ENCODE data around the gene CPN2.
A peak's percentile ranks its signal among the peaks of the same experiment; 100 is the strongest.

The CPN2 gene

GRCh38 chr3:194344012-194344411 is 7.1 kb downstream of the CPN2 start:
- ATAC-seq, result peak; percentile 88
- TF ChIP-seq RARB (CRISPR knock-in tag; IDR thresholded peaks at IDR 0.05) (no peak), ZC3H10 (CRISPR knock-in tag; IDR thresholded peaks at IDR 0.05) (no peak), SNAI2 (CRISPR knock-in tag; IDR thresholded peaks at IDR 0.05) (no peak), OSR1 (CRISPR knock-in tag; IDR thresholded peaks at IDR 0.05) (no peak), PPARA (CRISPR knock-in tag; IDR thresholded peaks at IDR 0.05; ENCODE audit: borderline replicate concordance) (no peak), BACH2 (CRISPR knock-in tag; IDR thresholded peaks at IDR 0.05; ENCODE audit: borderline replicate concordance) (no peak), ZFP3 (CRISPR knock-in tag; IDR thresholded peaks at IDR 0.05) (no peak)
- TF ChIP-seq, protein P1, sequence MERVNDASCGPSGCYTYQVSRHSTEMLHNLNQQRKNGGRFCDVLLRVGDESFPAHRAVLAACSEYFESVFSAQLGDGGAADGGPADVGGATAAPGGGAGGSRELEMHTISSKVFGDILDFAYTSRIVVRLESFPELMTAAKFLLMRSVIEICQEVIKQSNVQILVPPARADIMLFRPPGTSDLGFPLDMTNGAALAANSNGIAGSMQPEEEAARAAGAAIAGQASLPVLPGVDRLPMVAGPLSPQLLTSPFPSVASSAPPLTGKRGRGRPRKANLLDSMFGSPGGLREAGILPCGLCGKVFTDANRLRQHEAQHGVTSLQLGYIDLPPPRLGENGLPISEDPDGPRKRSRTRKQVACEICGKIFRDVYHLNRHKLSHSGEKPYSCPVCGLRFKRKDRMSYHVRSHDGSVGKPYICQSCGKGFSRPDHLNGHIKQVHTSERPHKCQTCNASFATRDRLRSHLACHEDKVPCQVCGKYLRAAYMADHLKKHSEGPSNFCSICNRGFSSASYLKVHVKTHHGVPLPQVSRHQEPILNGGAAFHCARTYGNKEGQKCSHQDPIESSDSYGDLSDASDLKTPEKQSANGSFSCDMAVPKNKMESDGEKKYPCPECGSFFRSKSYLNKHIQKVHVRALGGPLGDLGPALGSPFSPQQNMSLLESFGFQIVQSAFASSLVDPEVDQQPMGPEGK (CRISPR knock-in tag; IDR thresholded peaks at IDR 0.05; ENCODE audit: borderline replicate concordance), result no peak

GRCh38 chr3:194343561-194343893 is 7.6 kb downstream of the CPN2 start:
- TF ChIP-seq ZC3H10 (CRISPR knock-in tag; IDR thresholded peaks at IDR 0.05) (no peak), GLIS3 (CRISPR knock-in tag; IDR thresholded peaks at IDR 0.05) (no peak), ZNF8 (CRISPR knock-in tag; IDR thresholded peaks at IDR 0.05) (no peak), TCF4 (CRISPR knock-in tag; IDR thresholded peaks at IDR 0.05; ENCODE audit: borderline replicate concordance) (no peak), CSDC2 (CRISPR knock-in tag; IDR thresholded peaks at IDR 0.05) (no peak), ZFP3 (CRISPR knock-in tag; IDR thresholded peaks at IDR 0.05) (no peak), ZNF70 (CRISPR knock-in tag; IDR thresholded peaks at IDR 0.05) (no peak), SNAI2 (CRISPR knock-in tag; IDR thresholded peaks at IDR 0.05) (no peak), TOX (CRISPR knock-in tag; IDR thresholded peaks at IDR 0.05; ENCODE audit: borderline replicate concordance) (no peak), ZFP30 (CRISPR knock-in tag; IDR thresholded peaks at IDR 0.05) (no peak), OSR1 (CRISPR knock-in tag; IDR thresholded peaks at IDR 0.05) (no peak)
- TF ChIP-seq, protein P1 (CRISPR knock-in tag; IDR thresholded peaks at IDR 0.05; ENCODE audit: borderline replicate concordance), result no peak
- no peak for ATAC-seq

DNA sequence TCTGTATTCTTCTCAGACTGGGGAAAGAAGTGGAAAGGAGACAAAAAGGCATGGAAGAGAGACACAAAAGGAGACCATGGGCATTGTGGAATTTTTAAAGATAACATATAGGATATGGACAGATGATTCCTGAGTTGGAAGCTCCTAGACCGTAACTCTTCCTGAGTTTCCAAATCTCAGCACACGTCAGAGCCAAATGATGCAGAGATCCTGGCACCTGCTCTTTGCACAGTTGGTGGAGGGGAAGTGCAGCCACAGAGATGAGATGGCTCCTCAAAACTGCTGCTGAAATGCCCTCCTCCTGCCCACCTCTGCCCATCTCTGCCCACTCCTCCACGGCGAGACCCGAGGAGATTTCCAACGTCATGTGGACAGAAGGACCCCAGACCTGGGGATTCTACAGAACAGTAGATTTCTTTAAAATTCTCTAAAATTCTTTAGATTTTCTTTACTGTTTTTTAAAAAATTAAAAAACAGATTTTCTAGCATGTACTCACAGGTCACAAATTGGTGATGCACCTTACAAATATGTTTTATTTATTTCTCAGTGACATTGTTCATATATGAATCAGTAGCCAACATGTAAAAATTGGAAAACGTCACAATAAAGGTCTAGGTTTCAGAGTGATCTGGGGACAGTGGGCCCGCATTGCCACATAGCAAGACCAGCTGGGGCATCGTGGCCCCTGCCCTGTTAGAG is 8.1 kb downstream of the CPN2 start:
- ATAC-seq, result no peak
- TF ChIP-seq TOX (CRISPR knock-in tag; IDR thresholded peaks at IDR 0.05; ENCODE audit: borderline replicate concordance) (no peak), ZNF8 (CRISPR knock-in tag; IDR thresholded peaks at IDR 0.05) (no peak), BACH2 (CRISPR knock-in tag; IDR thresholded peaks at IDR 0.05; ENCODE audit: borderline replicate concordance) (no peak), ZFP30 (CRISPR knock-in tag; IDR thresholded peaks at IDR 0.05) (no peak), ZFP3 (CRISPR knock-in tag; IDR thresholded peaks at IDR 0.05) (no peak), OSR1 (CRISPR knock-in tag; IDR thresholded peaks at IDR 0.05) (no peak), RARB (CRISPR knock-in tag; IDR thresholded peaks at IDR 0.05) (no peak), TCF4 (CRISPR knock-in tag; IDR thresholded peaks at IDR 0.05; ENCODE audit: borderline replicate concordance) (no peak)
- TF ChIP-seq, protein P2, sequence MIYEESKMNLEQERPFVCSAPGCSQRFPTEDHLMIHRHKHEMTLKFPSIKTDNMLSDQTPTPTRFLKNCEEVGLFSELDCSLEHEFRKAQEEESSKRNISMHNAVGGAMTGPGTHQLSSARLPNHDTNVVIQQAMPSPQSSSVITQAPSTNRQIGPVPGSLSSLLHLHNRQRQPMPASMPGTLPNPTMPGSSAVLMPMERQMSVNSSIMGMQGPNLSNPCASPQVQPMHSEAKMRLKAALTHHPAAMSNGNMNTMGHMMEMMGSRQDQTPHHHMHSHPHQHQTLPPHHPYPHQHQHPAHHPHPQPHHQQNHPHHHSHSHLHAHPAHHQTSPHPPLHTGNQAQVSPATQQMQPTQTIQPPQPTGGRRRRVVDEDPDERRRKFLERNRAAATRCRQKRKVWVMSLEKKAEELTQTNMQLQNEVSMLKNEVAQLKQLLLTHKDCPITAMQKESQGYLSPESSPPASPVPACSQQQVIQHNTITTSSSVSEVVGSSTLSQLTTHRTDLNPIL (CRISPR knock-in tag; IDR thresholded peaks at IDR 0.05; ENCODE audit: low read depth), result no peak
- TF ChIP-seq, protein P3, sequence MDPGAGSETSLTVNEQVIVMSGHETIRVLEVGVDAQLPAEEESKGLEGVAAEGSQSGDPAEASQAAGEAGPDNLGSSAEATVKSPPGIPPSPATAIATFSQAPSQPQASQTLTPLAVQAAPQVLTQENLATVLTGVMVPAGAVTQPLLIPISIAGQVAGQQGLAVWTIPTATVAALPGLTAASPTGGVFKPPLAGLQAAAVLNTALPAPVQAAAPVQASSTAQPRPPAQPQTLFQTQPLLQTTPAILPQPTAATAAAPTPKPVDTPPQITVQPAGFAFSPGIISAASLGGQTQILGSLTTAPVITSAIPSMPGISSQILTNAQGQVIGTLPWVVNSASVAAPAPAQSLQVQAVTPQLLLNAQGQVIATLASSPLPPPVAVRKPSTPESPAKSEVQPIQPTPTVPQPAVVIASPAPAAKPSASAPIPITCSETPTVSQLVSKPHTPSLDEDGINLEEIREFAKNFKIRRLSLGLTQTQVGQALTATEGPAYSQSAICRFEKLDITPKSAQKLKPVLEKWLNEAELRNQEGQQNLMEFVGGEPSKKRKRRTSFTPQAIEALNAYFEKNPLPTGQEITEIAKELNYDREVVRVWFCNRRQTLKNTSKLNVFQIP (CRISPR knock-in tag; IDR thresholded peaks at IDR 0.05; ENCODE audit: borderline replicate concordance, low read depth), result no peak
- TF ChIP-seq, protein P1 (CRISPR knock-in tag; IDR thresholded peaks at IDR 0.05; ENCODE audit: borderline replicate concordance), result no peak
- TF ChIP-seq, protein P4, sequence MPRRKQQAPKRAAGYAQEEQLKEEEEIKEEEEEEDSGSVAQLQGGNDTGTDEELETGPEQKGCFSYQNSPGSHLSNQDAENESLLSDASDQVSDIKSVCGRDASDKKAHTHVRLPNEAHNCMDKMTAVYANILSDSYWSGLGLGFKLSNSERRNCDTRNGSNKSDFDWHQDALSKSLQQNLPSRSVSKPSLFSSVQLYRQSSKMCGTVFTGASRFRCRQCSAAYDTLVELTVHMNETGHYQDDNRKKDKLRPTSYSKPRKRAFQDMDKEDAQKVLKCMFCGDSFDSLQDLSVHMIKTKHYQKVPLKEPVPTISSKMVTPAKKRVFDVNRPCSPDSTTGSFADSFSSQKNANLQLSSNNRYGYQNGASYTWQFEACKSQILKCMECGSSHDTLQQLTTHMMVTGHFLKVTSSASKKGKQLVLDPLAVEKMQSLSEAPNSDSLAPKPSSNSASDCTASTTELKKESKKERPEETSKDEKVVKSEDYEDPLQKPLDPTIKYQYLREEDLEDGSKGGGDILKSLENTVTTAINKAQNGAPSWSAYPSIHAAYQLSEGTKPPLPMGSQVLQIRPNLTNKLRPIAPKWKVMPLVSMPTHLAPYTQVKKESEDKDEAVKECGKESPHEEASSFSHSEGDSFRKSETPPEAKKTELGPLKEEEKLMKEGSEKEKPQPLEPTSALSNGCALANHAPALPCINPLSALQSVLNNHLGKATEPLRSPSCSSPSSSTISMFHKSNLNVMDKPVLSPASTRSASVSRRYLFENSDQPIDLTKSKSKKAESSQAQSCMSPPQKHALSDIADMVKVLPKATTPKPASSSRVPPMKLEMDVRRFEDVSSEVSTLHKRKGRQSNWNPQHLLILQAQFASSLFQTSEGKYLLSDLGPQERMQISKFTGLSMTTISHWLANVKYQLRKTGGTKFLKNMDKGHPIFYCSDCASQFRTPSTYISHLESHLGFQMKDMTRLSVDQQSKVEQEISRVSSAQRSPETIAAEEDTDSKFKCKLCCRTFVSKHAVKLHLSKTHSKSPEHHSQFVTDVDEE (CRISPR knock-in tag; IDR thresholded peaks at IDR 0.05), result no peak
